ENCODE measurements around the gene ST6GAL1. TPM values are rescaled to one million over a fixed set of nuclear protein-coding genes. Genes with fewer than 3 reads are reported as not detected.

The ST6GAL1 gene
- total and polyA plus RNA-seq, 2 of the 8 experiments (the other 6 are each of a cell fraction or from before 2014, with no cell fraction given) = 62.8 to 80.9 TPM

- TF ChIP-seq SP4 (IDR thresholded peaks at IDR 0.05; ENCODE audit: low read length) (no peak), SIRT6 (IDR thresholded peaks at IDR 0.05; ENCODE audit: low read length) (no peak), RFX5 (IDR thresholded peaks at IDR 0.05; ENCODE audit: borderline replicate concordance, low read depth, low read length) (no peak), CEBPB (IDR thresholded peaks at IDR 0.05; ENCODE audit: low read depth, low read length) (no peak), CBX8 (IDR thresholded peaks at IDR 0.05; ENCODE audit: borderline replicate concordance, low read depth, low read length) (no peak)
- TF ChIP-seq, protein P1, sequence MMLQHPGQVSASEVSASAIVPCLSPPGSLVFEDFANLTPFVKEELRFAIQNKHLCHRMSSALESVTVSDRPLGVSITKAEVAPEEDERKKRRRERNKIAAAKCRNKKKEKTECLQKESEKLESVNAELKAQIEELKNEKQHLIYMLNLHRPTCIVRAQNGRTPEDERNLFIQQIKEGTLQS (IDR thresholded peaks at IDR 0.05; ENCODE audit: insufficient read depth, low read depth, low read length) = no peak
Observed at GRCh38 chr3:187025656-187026316, 95.5 kb downstream of the ST6GAL1 start (continued).

All from H1 (cell line).